ENCODE measurements around the gene LONRF2.

DNA sequence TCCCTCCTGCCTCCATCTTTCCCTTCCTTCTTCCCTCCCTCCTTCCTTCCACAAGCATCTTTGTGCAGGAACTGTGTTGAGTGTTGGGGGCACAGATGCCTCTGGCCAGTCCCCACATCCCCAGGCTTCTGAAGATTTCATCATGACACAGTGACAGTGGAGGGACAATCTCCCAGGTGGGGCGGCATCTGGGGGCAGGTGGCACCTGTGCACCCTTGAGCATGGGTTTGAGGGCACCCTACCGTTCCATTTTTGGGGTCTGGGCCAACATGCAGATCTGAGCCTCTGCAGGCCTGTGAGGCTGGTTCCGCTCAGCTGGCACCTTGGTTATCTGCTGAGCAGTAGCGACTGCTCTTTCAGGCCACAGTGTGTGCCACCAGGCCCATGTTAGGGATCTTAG is 57.6 kb downstream of the LONRF2 start:
- TF ChIP-seq, protein P1, sequence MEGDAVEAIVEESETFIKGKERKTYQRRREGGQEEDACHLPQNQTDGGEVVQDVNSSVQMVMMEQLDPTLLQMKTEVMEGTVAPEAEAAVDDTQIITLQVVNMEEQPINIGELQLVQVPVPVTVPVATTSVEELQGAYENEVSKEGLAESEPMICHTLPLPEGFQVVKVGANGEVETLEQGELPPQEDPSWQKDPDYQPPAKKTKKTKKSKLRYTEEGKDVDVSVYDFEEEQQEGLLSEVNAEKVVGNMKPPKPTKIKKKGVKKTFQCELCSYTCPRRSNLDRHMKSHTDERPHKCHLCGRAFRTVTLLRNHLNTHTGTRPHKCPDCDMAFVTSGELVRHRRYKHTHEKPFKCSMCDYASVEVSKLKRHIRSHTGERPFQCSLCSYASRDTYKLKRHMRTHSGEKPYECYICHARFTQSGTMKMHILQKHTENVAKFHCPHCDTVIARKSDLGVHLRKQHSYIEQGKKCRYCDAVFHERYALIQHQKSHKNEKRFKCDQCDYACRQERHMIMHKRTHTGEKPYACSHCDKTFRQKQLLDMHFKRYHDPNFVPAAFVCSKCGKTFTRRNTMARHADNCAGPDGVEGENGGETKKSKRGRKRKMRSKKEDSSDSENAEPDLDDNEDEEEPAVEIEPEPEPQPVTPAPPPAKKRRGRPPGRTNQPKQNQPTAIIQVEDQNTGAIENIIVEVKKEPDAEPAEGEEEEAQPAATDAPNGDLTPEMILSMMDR (IDR thresholded peaks at IDR 0.05), result no peak
- no peak for TF ChIP-seq EP300 (IDR thresholded peaks at IDR 0.05)
- TF ChIP-seq POLR2A (IDR thresholded peaks at IDR 0.05), result no peak
